MCF 10A (cell line): ENCODE measurements around the gene VILL. TPM values are rescaled to one million over a fixed set of nuclear protein-coding genes. Genes with fewer than 3 reads are reported as not detected.
A peak's percentile ranks its signal among the peaks of the same experiment; 100 is the strongest.
"Not testable (repeated sequence)": the region's sequence is repeated elsewhere in the genome, so short reads cannot be mapped to it uniquely, and the experiment has no call there.

Experiments
- BruUV-seq: library from RNA; stranded (reverse); fragments of 400-500 nt; replicated peaks from 2 replicates; lab custom pipeline; 2021; lab: Mats Ljungman, UMichigan
- CTCF ChIA-PET: fragments of 300-600 bp; sonication (Branson Sonifier 250); formaldehyde crosslinking; extraction: SDS; loops from one replicate; lab custom pipeline; 2021; ENCODE audit warnings: antibody characterized with exemption, inconsistent platforms; lab: Yijun Ruan, JAX
- POLR2A ChIA-PET: fragments of 300-600, 350-650 bp; sonication (Branson Sonifier 250); formaldehyde crosslinking; extraction: SDS; loops from one replicate; lab custom pipeline; 2020; ENCODE audit warnings: antibody characterized with exemption, inconsistent platforms; lab: Yijun Ruan, JAX
- DNase-seq: peaks from one replicate; pipeline ENCODE4 v3.0.0-alpha.2; 2018; ENCODE audit not compliant: unreplicated experiment
- H3K27ac Mint-ChIP-seq: one replicate; pipeline ENCODE4 v1.8.0; 2022; ENCODE audit warnings: mild to moderate bottlenecking, low read depth, mixed read lengths; ENCODE audit not compliant: unreplicated experiment
- H3K27me3 Mint-ChIP-seq: one replicate; pipeline ENCODE4 v1.8.0; 2022; ENCODE audit warnings: mixed read lengths; ENCODE audit not compliant: insufficient read depth, unreplicated experiment
- H3K36me3 Mint-ChIP-seq: one replicate; pipeline ENCODE4 v1.8.0; 2022; ENCODE audit warnings: mild to moderate bottlenecking, moderate library complexity, mixed read lengths; ENCODE audit not compliant: insufficient read depth, unreplicated experiment
- H3K4me1 Mint-ChIP-seq: one replicate; pipeline ENCODE4 v1.8.0; 2022; ENCODE audit warnings: mixed read lengths; ENCODE audit not compliant: insufficient read depth, unreplicated experiment
- H3K4me3 Mint-ChIP-seq: one replicate; pipeline ENCODE4 v1.8.0; 2022; ENCODE audit warnings: mild to moderate bottlenecking, moderate library complexity, mixed read lengths; ENCODE audit not compliant: unreplicated experiment
- H3K9me3 Mint-ChIP-seq: one replicate; pipeline ENCODE4 v1.8.0; 2022; ENCODE audit warnings: mixed read lengths; ENCODE audit not compliant: unreplicated experiment
- intact Hi-C: fragments of 100-400 bp; cut with micrococcal nuclease; formaldehyde crosslinking; loops from 2 replicates; pipeline ENCODE4 v1.14.1; 2022
- total RNA-seq: library from RNA; stranded (reverse); gene quantifications from 2 replicates; pipeline ENCODE4 v1.2.3, GENCODE V29; 2022
- TF ChIP-seq, protein P1 (sequence below): fragments of 200-600 bp; IDR thresholded peaks from one replicate; pipeline ENCODE4 v1.8.0; 2022; ENCODE audit warnings: antibody characterized with exemption, mild to moderate bottlenecking; ENCODE audit not compliant: unreplicated experiment

Gene VILL
- total RNA-seq, 1 experiment from 2014 or later: not detected

DNA sequence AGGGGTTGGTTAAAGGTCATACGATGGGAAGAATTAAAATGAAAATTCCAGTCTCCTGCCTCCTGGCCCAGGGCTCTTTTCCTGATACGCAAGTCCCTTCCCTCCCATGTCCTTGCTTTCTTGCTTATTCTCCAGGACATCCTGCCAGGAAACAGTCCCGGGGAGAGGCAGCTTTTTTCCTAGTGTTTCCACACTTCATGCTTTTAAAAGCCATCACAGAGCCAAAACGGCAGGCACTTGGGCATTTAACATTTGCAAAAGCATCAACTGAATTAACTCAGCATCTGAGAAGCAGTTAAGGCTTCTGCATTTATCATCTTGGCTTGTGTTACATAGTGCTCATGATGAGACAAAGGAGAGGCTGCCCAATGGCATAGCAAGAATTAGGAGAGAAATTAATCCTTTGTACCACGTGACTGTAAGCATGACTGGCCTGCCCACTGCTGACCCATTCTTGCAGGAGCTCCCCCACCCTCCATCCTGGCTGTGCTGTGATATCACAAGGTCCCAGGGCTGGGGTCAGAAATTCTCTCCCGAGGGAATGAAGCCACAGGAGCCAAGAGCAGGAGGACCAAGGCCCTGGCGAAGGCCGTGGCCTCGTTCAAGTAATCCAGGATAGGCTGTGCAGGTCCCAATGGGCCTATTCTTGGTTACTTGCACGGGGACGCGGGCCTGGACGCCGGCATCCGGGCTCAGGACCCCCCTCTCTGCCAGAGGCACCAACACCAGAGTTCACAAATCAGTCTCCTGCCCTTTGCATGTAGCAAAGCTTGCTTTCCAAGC is 21.6 kb upstream of the VILL start:
- CTCF ChIA-PET: interaction anchor here (0.6 to 13.9 kb wide), 10 partner anchors 10 to 149 kb away, joined by 3 to 207 read pairs (median 7); no protein-coding TSS in a partner anchor
- TF ChIP-seq, protein P1, sequence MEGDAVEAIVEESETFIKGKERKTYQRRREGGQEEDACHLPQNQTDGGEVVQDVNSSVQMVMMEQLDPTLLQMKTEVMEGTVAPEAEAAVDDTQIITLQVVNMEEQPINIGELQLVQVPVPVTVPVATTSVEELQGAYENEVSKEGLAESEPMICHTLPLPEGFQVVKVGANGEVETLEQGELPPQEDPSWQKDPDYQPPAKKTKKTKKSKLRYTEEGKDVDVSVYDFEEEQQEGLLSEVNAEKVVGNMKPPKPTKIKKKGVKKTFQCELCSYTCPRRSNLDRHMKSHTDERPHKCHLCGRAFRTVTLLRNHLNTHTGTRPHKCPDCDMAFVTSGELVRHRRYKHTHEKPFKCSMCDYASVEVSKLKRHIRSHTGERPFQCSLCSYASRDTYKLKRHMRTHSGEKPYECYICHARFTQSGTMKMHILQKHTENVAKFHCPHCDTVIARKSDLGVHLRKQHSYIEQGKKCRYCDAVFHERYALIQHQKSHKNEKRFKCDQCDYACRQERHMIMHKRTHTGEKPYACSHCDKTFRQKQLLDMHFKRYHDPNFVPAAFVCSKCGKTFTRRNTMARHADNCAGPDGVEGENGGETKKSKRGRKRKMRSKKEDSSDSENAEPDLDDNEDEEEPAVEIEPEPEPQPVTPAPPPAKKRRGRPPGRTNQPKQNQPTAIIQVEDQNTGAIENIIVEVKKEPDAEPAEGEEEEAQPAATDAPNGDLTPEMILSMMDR: no peak
- POLR2A ChIA-PET: interaction anchor here (0.6 to 3.3 kb wide), 2 partner anchors 23 to 114 kb away, joined by 5 to 15 read pairs; no protein-coding TSS in a partner anchor
- Mint-ChIP-seq H3K4me3 (no peak overlapping the region), H3K27ac (no peak overlapping the region), H3K9me3 (no peaks in the 10 kb centered on the region), H3K36me3 (peaks cover 40% of the 10 kb centered on the region), H3K27me3 (no peaks in the 10 kb centered on the region), H3K4me1 (peaks cover 10% of the 10 kb centered on the region)
- BruUV-seq: no TSS peak
- no peak for DNase-seq
- intact Hi-C loops: no loop called here

DNA sequence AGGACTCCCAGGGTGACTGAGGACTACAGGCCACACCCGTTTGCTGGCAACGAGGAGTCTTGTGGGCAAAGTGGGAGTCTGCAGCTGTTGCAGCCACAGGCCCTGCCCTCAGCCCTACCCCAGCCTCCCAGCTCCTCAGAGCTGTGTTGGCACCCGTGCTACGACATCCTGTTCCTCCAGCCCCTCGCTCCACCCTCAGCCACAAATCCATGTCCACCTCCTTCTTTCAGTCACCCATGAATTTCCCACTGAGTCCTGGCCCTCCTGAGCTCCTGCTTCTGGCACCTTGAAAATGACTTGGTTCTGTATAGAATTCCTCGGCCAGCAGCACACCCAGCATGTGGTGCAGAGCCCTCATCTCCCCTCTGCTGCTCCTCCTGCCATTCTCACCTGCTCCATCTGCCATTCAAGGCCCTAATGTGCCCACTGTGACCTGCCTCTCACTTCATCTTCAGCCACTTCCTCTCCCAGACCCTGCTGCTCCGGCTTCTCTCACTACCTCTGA is 20.9 kb upstream of the VILL start:
- H3K36me3 Mint-ChIP-seq: peaks cover 39% of the 10 kb centered on the region
- ChIA-PET POLR2A (interaction anchor here (0.6 kb wide), 1 partner anchor 22 kb away, joined by 5 read pairs; no protein-coding TSS in a partner anchor), CTCF (interaction anchor here (0.6 to 13.9 kb wide), 8 partner anchors 9 to 510 kb away, joined by 3 to 207 read pairs (median 3); no protein-coding TSS in a partner anchor)
- TF ChIP-seq, protein P1: no peak
- no peak for DNase-seq
- no peaks in the 10 kb centered on the region for H3K9me3 Mint-ChIP-seq
- H3K27me3 Mint-ChIP-seq: no peaks in the 10 kb centered on the region
- H3K4me1 Mint-ChIP-seq: peaks cover 10% of the 10 kb centered on the region
- no TSS peak for BruUV-seq
- H3K27ac Mint-ChIP-seq: peak overlapping the region; percentile 57
- no peak overlapping the region for H3K4me3 Mint-ChIP-seq
- intact Hi-C loops: loop anchor here (10.0 kb wide), 1 partner anchor 375 kb away; the partner anchor contains the start of gene XYLB

DNA sequence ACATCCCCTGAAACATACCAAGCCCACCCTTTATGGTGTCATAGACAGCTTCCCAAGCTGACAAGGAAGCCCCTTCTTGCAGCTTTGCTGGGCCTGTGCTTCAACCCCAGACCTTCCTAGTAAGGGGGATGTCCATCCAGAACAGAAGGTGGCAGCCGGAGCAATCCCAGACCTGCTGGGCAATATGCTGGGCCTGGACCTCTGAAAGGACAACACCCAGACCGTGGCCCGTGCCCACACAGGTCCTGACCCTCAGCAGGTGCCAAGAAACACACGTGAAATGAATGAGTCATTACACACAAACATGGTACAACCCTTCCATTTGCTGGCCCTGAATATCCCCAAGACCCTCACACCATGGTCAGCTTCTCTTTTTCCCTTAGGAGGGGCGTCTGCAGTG is 19.8 kb upstream of the VILL start:
- Mint-ChIP-seq H3K4me3 (no peak overlapping the region), H3K27ac (peak overlapping the region; percentile 57), H3K36me3 (peaks cover 41% of the 10 kb centered on the region), H3K9me3 (no peaks in the 10 kb centered on the region), H3K27me3 (no peaks in the 10 kb centered on the region), H3K4me1 (peaks cover 10% of the 10 kb centered on the region)
- intact Hi-C loops: loop anchor here (10.0 kb wide), 1 partner anchor 374 kb away; the partner anchor contains the start of gene XYLB
- TF ChIP-seq, protein P1: no peak
- no TSS peak for BruUV-seq
- ChIA-PET POLR2A (no interaction called here), CTCF (interaction anchor here (0.6 to 13.9 kb wide), 5 partner anchors 8 to 509 kb away, joined by 3 to 207 read pairs (median 3); no protein-coding TSS in a partner anchor)
- no peak for DNase-seq

DNA sequence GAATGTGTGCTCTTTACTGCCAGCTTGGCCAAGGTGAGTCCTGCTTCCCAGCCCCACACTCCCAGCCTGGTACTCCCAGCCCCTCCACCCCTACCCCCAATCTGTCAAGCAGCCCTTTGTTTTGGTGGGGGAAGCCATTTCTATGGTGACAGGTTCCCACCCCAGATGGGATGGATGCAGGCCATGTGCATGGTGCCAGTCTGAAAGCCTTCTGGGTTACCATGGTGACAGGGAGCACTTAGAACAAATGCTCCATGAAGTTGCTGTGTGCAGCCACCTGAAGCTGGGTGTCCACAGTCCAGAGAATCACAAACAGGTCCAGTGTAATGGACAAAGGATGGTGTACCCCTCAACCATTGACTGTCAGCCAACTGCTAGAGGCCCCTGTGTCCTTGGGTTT is 19.1 kb upstream of the VILL start:
- Mint-ChIP-seq H3K27me3 (no peaks in the 10 kb centered on the region), H3K9me3 (no peaks in the 10 kb centered on the region), H3K4me1 (peaks cover 10% of the 10 kb centered on the region), H3K36me3 (peaks cover 47% of the 10 kb centered on the region), H3K4me3 (no peak overlapping the region), H3K27ac (no peak overlapping the region)
- ChIA-PET POLR2A (no interaction called here), CTCF (interaction anchor here (1.0 to 13.9 kb wide), 3 partner anchors 10 to 118 kb away, joined by 3 to 207 read pairs (median 5); no protein-coding TSS in a partner anchor)
- no peak for DNase-seq
- TF ChIP-seq, protein P1: no peak
- no TSS peak for BruUV-seq
- intact Hi-C loops: loop anchor here (10.0 kb wide), 1 partner anchor 373 kb away; the partner anchor contains the start of gene XYLB

DNA sequence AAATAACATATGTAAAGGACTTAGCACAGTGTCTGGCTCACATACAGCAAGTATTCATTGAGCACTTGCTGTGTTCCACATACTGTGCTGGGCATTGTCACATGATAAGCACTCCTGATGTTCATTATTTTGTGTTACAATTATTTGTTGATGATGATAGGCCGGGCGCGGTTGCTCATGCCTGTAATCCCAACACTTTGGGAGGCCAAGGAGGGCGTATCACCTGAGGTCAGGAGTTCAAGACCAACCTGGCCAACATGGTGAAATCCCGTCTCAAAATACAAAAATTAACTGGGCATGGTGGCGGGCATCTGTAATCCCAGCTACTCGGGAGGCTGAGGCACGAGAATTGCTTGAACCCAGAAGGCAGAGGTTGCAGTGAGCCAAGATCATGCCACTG is 18.5 kb upstream of the VILL start:
- CTCF ChIA-PET: interaction anchor here (1.0 to 13.9 kb wide), 3 partner anchors 10 to 118 kb away, joined by 3 to 207 read pairs (median 5); no protein-coding TSS in a partner anchor
- DNase-seq, BruUV-seq, H3K27ac Mint-ChIP-seq, H3K9me3 Mint-ChIP-seq, H3K4me3 Mint-ChIP-seq, H3K27me3 Mint-ChIP-seq, POLR2A ChIA-PET: not testable (repeated sequence)
- peaks cover 47% of the 10 kb centered on the region for H3K36me3 Mint-ChIP-seq
- intact Hi-C loops: loop anchor here (10.0 kb wide), 1 partner anchor 373 kb away; the partner anchor contains the start of gene XYLB
- H3K4me1 Mint-ChIP-seq: peaks cover 10% of the 10 kb centered on the region
